Parathyroid adenoma (tissue), 2 donors: ENCODE measurements around the gene USP12.

Experiments
- H2AFZ ChIP-seq: fragments of 300-600 bp; sonication (generic); one replicate; pipeline ENCODE4 v1.7.0; 2017; ENCODE audit warnings: antibody characterized with exemption, mild to moderate bottlenecking
- H3K27ac ChIP-seq: fragments of 300-600 bp; sonication (generic); one replicate; pipeline ENCODE4 v1.7.0; 2017
- H3K27me3 ChIP-seq: fragments of 300-600 bp; sonication (generic); one replicate; pipeline ENCODE4 v1.7.0; 2017; ENCODE audit warnings: low read length; ENCODE audit not compliant: control insufficient read depth, insufficient read depth
- H3K36me3 ChIP-seq: fragments of 300-600 bp; sonication (generic); one replicate; pipeline ENCODE4 v1.7.0; 2017; ENCODE audit warnings: low read length; ENCODE audit not compliant: control insufficient read depth, insufficient read depth
- H3K4me1 ChIP-seq: fragments of 300-600 bp; sonication (generic); one replicate; pipeline ENCODE4 v1.7.0; 2017; ENCODE audit warnings: control low read depth
- H3K4me2 ChIP-seq: fragments of 300-600 bp; sonication (generic); one replicate; pipeline ENCODE4 v1.7.0; 2017; ENCODE audit warnings: low read length
- H3K4me3 ChIP-seq: fragments of 300-600 bp; sonication (generic); one replicate; pipeline ENCODE4 v1.7.0; 2017; ENCODE audit warnings: low read depth, low read length
- H3K79me2 ChIP-seq: fragments of 300-600 bp; sonication (generic); one replicate; pipeline ENCODE4 v1.7.0; 2017; ENCODE audit warnings: control low read depth
- H3K9ac ChIP-seq: fragments of 300-600 bp; sonication (generic); one replicate; pipeline ENCODE4 v1.7.0; 2017; ENCODE audit warnings: mild to moderate bottlenecking
- H3K9me3 ChIP-seq: fragments of 300-600 bp; sonication (generic); one replicate; pipeline ENCODE4 v1.7.0; 2017; ENCODE audit warnings: low read length; ENCODE audit not compliant: control insufficient read depth
- CTCF ChIP-seq: fragments of 300-600 bp; sonication (generic); IDR thresholded peaks from one replicate; pipeline ENCODE4 v1.7.0; 2017; ENCODE audit warnings: antibody characterized with exemption, mild to moderate bottlenecking
- donor health status: primary hyperparathyroidism.

Gene USP12

GRCh38 chr13:27122036-27122435 lies 49.6 kb downstream of the USP12 start:
- H3K4me1 ChIP-seq, result no peaks in the 10 kb centered on the region
- no peak overlapping the region for H3K9ac ChIP-seq
- no peaks in the 10 kb centered on the region for H3K27me3 ChIP-seq
- H3K9me3 ChIP-seq, result no peaks in the 10 kb centered on the region
- no peak overlapping the region for H3K4me2 ChIP-seq
- H3K4me3 ChIP-seq, result no peak overlapping the region
- H2AFZ ChIP-seq, result no peak overlapping the region
- no peak for TF ChIP-seq CTCF
- no peaks in the 10 kb centered on the region for H3K36me3 ChIP-seq
- peaks cover 5% of the 10 kb centered on the region for H3K79me2 ChIP-seq
- H3K27ac ChIP-seq, result no peak overlapping the region

- Histone ChIP-seq H3K9ac (no peak overlapping the region), H3K9me3 (no peaks in the 10 kb centered on the region), H3K36me3 (no peaks in the 10 kb centered on the region), H3K27me3 (no peaks in the 10 kb centered on the region), H3K4me1 (no peaks in the 10 kb centered on the region), H3K4me2 (no peak overlapping the region), H3K27ac (no peak overlapping the region), H3K79me2 (peaks cover 2% of the 10 kb centered on the region), H3K4me3 (no peak overlapping the region), H2AFZ (no peak overlapping the region)
- TF ChIP-seq CTCF, result no peak
Measured at GRCh38 chr13:27120811-27121210, 50.8 kb downstream of the USP12 start.

- H2AFZ ChIP-seq, result no peak overlapping the region
- peaks cover 2% of the 10 kb centered on the region for H3K79me2 ChIP-seq
- TF ChIP-seq CTCF, result no peak
- no peaks in the 10 kb centered on the region for H3K36me3 ChIP-seq
- H3K4me3 ChIP-seq, result no peak overlapping the region
- no peak overlapping the region for H3K9ac ChIP-seq
- H3K9me3 ChIP-seq, result no peaks in the 10 kb centered on the region
- no peak overlapping the region for H3K27ac ChIP-seq
- no peak overlapping the region for H3K4me2 ChIP-seq
- H3K4me1 ChIP-seq, result no peaks in the 10 kb centered on the region
- H3K27me3 ChIP-seq, result no peaks in the 10 kb centered on the region
Measured at GRCh38 chr13:27120011-27120410, 51.6 kb downstream of the USP12 start.

GRCh38 chr13:27118428-27119054 lies 53.1 kb downstream of the USP12 start:
- no peaks in the 10 kb centered on the region for H3K27me3 ChIP-seq
- H3K9me3 ChIP-seq, result no peaks in the 10 kb centered on the region
- H2AFZ ChIP-seq, result no peak overlapping the region
- no peaks in the 10 kb centered on the region for H3K36me3 ChIP-seq
- H3K4me2 ChIP-seq, result no peak overlapping the region
- no peak for TF ChIP-seq CTCF
- H3K27ac ChIP-seq, result no peak overlapping the region
- no peak overlapping the region for H3K9ac ChIP-seq
- H3K79me2 ChIP-seq, result peaks cover 2% of the 10 kb centered on the region
- no peak overlapping the region for H3K4me3 ChIP-seq
- no peaks in the 10 kb centered on the region for H3K4me1 ChIP-seq

- Histone ChIP-seq H3K4me1 (no peaks in the 10 kb centered on the region), H2AFZ (no peak overlapping the region), H3K36me3 (no peaks in the 10 kb centered on the region), H3K4me2 (no peak overlapping the region), H3K27ac (no peak overlapping the region), H3K27me3 (no peaks in the 10 kb centered on the region), H3K9me3 (no peaks in the 10 kb centered on the region), H3K9ac (no peak overlapping the region), H3K4me3 (no peak overlapping the region), H3K79me2 (peaks cover 2% of the 10 kb centered on the region)
- no peak for TF ChIP-seq CTCF
Measured at GRCh38 chr13:27117952-27118351, 53.7 kb downstream of the USP12 start.
